SU-DHL-6 (cell line): ENCODE data around the gene DMD.

Experiments
- H2AFZ ChIP-seq: fragments of 200-600 bp; sonication (generic); 2 replicates; pipeline ENCODE4 v1.6.1; 2014; ENCODE audit warnings: low read depth, mild to moderate bottlenecking, moderate library complexity, mixed read lengths, antibody characterized with exemption, low read length; ENCODE audit not compliant: severe bottlenecking
- H3F3A ChIP-seq: fragments of 200-600 bp; shearing (Covaris generic); 2 replicates; pipeline ENCODE4 v1.6.0; 2016; ENCODE audit warnings: antibody characterized with exemption, mild to moderate bottlenecking; ENCODE audit not compliant: insufficient read depth
- H3K27ac ChIP-seq: fragments of 200-600 bp; sonication (generic); 2 replicates; pipeline ENCODE4 v1.5.1; 2016; ENCODE audit warnings: low read depth, mild to moderate bottlenecking, low read length, moderate library complexity, mixed read lengths
- H3K27me3 ChIP-seq: fragments of 200-600 bp; sonication (generic), shearing (Covaris generic); 2 replicates; pipeline ENCODE4 v1.6.0; 2014; ENCODE audit warnings: mild to moderate bottlenecking, low read length
- H3K36me3 ChIP-seq: fragments of 200-600 bp; sonication (generic); 2 replicates; pipeline ENCODE4 v1.6.1; 2014; ENCODE audit warnings: mild to moderate bottlenecking, low read length, mixed read lengths
- H3K4me2 ChIP-seq: fragments of 300-600, 200-600 bp; shearing (Covaris generic), sonication (generic); 2 replicates; pipeline ENCODE4 v1.6.0; 2014; ENCODE audit warnings: low read length, low read depth, mild to moderate bottlenecking; ENCODE audit not compliant: poor library complexity, severe bottlenecking
- H3K4me3 ChIP-seq: fragments of 200-600 bp; sonication (generic); 2 replicates; pipeline ENCODE4 v1.5.1; 2014; ENCODE audit warnings: antibody characterized with exemption, low read length, mild to moderate bottlenecking, mixed read lengths; ENCODE audit not compliant: insufficient read depth, poor library complexity, severe bottlenecking
- H3K79me2 ChIP-seq: fragments of 200-600 bp; sonication (generic); 2 replicates; pipeline ENCODE4 v1.6.1; 2014; ENCODE audit warnings: mild to moderate bottlenecking, low read length, moderate library complexity; ENCODE audit not compliant: insufficient read depth
- H3K9ac ChIP-seq: fragments of 200-600 bp; sonication (generic); 2 replicates; pipeline ENCODE4 v1.7.0; 2014; ENCODE audit warnings: mild to moderate bottlenecking, low read length
- H3K9me2 ChIP-seq: fragments of 200-600 bp; sonication (generic); replicated peaks from 2 replicates; pipeline ENCODE4 v1.6.1; 2014; ENCODE audit warnings: low read length; ENCODE audit not compliant: insufficient read depth
- H3K9me3 ChIP-seq: fragments of 200-600 bp; sonication (generic); 2 replicates; pipeline ENCODE4 v1.6.1; 2014; ENCODE audit warnings: low read length, mixed read lengths; ENCODE audit not compliant: insufficient read depth
- H4K20me1 ChIP-seq: fragments of 200-600 bp; sonication (generic); 2 replicates; pipeline ENCODE4 v1.6.1; 2014; ENCODE audit warnings: low read depth, mild to moderate bottlenecking, antibody characterized with exemption, low read length, moderate library complexity, mixed read lengths
- CTCF ChIP-seq: fragments of 200-600 bp; sonication (generic); IDR thresholded peaks from one replicate; pipeline ENCODE4 v1.5.1; 2017; ENCODE audit warnings: antibody characterized with exemption, mild to moderate bottlenecking, low read length, moderate library complexity; ENCODE audit not compliant: insufficient read depth, poor library complexity, severe bottlenecking
- EZH2phosphoT487 ChIP-seq: fragments of 200-600 bp; sonication (generic), shearing (Covaris generic); conservative IDR thresholded peaks from 2 replicates; pipeline ENCODE4 v1.6.1; 2018; ENCODE audit warnings: mild to moderate bottlenecking, antibody characterized with exemption, low read length, moderate library complexity, mixed read lengths

The DMD gene

GRCh38 chrX:31435592-31435991, 1775.8 kb downstream of the DMD start:
- no peak overlapping the region for H3K9ac ChIP-seq
- no peak overlapping the region for H3K4me3 ChIP-seq
- no peak overlapping the region for H3K4me2 ChIP-seq
- H3K9me3 ChIP-seq = no peaks in the 10 kb centered on the region
- H3K79me2 ChIP-seq = no peaks in the 10 kb centered on the region
- TF ChIP-seq CTCF = no peak
- no peak for TF ChIP-seq EZH2phosphoT487
- no peak overlapping the region for H2AFZ ChIP-seq
- H3K9me2 ChIP-seq = no peaks in the 10 kb centered on the region
- H3K36me3 ChIP-seq = no peaks in the 10 kb centered on the region
- no peaks in the 10 kb centered on the region for H3K27me3 ChIP-seq
- H4K20me1 ChIP-seq = no peaks in the 10 kb centered on the region
- no peaks in the 10 kb centered on the region for H3F3A ChIP-seq
- H3K27ac ChIP-seq = no peak overlapping the region

- no peak overlapping the region for H3K4me2 ChIP-seq
- H3K36me3 ChIP-seq = no peaks in the 10 kb centered on the region
- no peaks in the 10 kb centered on the region for H3K9me2 ChIP-seq
- no peak overlapping the region for H2AFZ ChIP-seq
- H3K9me3 ChIP-seq = no peaks in the 10 kb centered on the region
- H3K27ac ChIP-seq = no peak overlapping the region
- H3K9ac ChIP-seq = no peak overlapping the region
- H3K27me3 ChIP-seq = no peaks in the 10 kb centered on the region
- no peaks in the 10 kb centered on the region for H4K20me1 ChIP-seq
- no peak overlapping the region for H3K4me3 ChIP-seq
- H3K79me2 ChIP-seq = no peaks in the 10 kb centered on the region
- no peak for TF ChIP-seq CTCF
- no peak for TF ChIP-seq EZH2phosphoT487
- no peaks in the 10 kb centered on the region for H3F3A ChIP-seq
Measured at GRCh38 chrX:31433856-31434255, 1777.5 kb downstream of the DMD start.

- Histone ChIP-seq H3K27ac (no peak overlapping the region), H3K9ac (no peak overlapping the region), H3F3A (no peaks in the 10 kb centered on the region), H4K20me1 (no peaks in the 10 kb centered on the region), H3K4me2 (no peak overlapping the region), H3K9me3 (no peaks in the 10 kb centered on the region), H3K4me3 (no peak overlapping the region), H3K9me2 (no peaks in the 10 kb centered on the region), H3K36me3 (no peaks in the 10 kb centered on the region), H2AFZ (no peak overlapping the region), H3K79me2 (no peaks in the 10 kb centered on the region), H3K27me3 (no peaks in the 10 kb centered on the region)
- TF ChIP-seq EZH2phosphoT487 = no peak
- TF ChIP-seq CTCF = no peak
Measured at GRCh38 chrX:31429915-31430314, 1781.4 kb downstream of the DMD start.
